ENCODE measurements around the gene PATJ. TPM values are rescaled to one million over a fixed set of nuclear protein-coding genes. Genes with fewer than 3 reads are reported as not detected.
A peak's percentile ranks its signal among the peaks of the same experiment; 100 is the strongest.

The PATJ gene
- total RNA-seq, 2 donors from 2014 or later = 74.3 to 81.7 TPM

DNA sequence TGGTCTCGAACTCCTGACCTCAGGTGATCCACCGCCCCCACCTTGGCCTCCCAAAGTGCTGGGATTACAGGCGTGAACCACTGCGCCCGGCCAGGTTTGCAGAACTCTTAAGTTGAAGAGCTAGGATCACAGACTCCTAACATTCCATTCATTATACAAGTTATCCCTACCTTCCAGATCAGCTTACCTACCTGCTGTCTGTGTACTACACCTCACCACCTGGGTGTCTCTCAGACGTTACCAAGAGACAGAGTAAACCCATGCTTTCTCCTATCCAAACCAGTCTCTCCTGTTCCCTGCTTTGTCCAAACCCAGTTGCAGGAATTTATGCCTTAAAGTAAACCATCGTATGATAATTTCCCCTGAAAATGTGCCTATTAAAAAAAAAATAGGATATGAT, 329.4 kb downstream of the PATJ start:
- 82 to 93% methylated on average over 5 to 7 of the region's 7 CpGs for WGBS, 2 experiments (ENCODE audit: insufficient coverage in 1 of 2, insufficient read length in 1 of 2)
- Histone ChIP-seq H3K27me3 (ENCODE audit: control insufficient read depth, insufficient read depth, low read length, poor library complexity, severe bottlenecking) (no peaks in the 10 kb centered on the region), H3K9ac (ENCODE audit: extremely low read depth, low read length, poor library complexity, severe bottlenecking) (no peak overlapping the region), H3K4me3 (ENCODE audit: low read length) (no peak overlapping the region), H3K9me3 (ENCODE audit: control insufficient read depth, low read length) (peaks cover 12% of the 10 kb centered on the region), H3K4me1 (ENCODE audit: control insufficient read depth, insufficient read depth, low read length) (no peaks in the 10 kb centered on the region), H3K27ac (ENCODE audit: low read depth, low read length) (no peak overlapping the region), H3K36me3 (ENCODE audit: control insufficient read depth, insufficient read depth, low read length) (peaks cover under 1% of the 10 kb centered on the region)
- no peaks in the 10 kb centered on the region for H3K27me3 Mint-ChIP-seq (ENCODE audit: insufficient read depth)
- H3K4me1 Mint-ChIP-seq = peaks cover 7% of the 10 kb centered on the region
- TF ChIP-seq, protein P1, sequence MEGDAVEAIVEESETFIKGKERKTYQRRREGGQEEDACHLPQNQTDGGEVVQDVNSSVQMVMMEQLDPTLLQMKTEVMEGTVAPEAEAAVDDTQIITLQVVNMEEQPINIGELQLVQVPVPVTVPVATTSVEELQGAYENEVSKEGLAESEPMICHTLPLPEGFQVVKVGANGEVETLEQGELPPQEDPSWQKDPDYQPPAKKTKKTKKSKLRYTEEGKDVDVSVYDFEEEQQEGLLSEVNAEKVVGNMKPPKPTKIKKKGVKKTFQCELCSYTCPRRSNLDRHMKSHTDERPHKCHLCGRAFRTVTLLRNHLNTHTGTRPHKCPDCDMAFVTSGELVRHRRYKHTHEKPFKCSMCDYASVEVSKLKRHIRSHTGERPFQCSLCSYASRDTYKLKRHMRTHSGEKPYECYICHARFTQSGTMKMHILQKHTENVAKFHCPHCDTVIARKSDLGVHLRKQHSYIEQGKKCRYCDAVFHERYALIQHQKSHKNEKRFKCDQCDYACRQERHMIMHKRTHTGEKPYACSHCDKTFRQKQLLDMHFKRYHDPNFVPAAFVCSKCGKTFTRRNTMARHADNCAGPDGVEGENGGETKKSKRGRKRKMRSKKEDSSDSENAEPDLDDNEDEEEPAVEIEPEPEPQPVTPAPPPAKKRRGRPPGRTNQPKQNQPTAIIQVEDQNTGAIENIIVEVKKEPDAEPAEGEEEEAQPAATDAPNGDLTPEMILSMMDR (conservative IDR thresholded peaks at IDR 0.05) = no peak
- peaks cover 14% of the 10 kb centered on the region for H3K9me3 Mint-ChIP-seq
- peaks cover 22% of the 10 kb centered on the region for H3K36me3 Mint-ChIP-seq (ENCODE audit: low read depth)
- no peak for DNase-seq
- no peak overlapping the region for H3K4me3 Mint-ChIP-seq
- H3K27ac Mint-ChIP-seq = peak overlapping the region; percentile 66

DNA sequence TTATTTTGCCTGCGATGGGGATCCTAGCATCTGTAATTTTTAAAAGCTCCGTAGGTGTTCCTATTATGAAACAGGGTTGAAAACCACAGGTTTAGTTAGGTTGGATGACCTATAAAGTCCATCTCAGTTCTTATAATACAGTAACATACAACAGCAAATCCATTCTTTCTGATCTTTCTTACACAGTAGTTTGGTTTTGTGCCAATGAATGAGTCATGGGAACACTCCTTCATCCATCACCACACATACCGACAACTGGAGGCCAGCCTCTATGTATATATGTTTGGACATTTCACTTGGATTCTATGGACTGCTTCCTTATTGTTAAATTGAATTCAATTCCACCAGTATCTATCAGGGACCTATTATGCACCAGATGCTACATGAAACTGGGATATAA, 334.0 kb downstream of the PATJ start:
- H3K4me1 ChIP-seq (ENCODE audit: control insufficient read depth, insufficient read depth, low read length) = no peaks in the 10 kb centered on the region
- no peak overlapping the region for H3K27ac ChIP-seq (ENCODE audit: low read depth, low read length)
- no peak overlapping the region for H3K4me3 ChIP-seq (ENCODE audit: low read length)
- H3K9me3 ChIP-seq (ENCODE audit: control insufficient read depth, low read length) = no peaks in the 10 kb centered on the region
- no peak for DNase-seq
- no peaks in the 10 kb centered on the region for H3K27me3 Mint-ChIP-seq (ENCODE audit: insufficient read depth)
- WGBS, 2 experiments (ENCODE audit: insufficient coverage in 1 of 2, insufficient read length in 1 of 2) = 88% methylated on average over 3 of the region's 3 CpGs; no CpG with 5 or more reads in 1 of the 2 experiments
- no peaks in the 10 kb centered on the region for H3K36me3 ChIP-seq (ENCODE audit: control insufficient read depth, insufficient read depth, low read length)
- no peaks in the 10 kb centered on the region for H3K9me3 Mint-ChIP-seq
- no peaks in the 10 kb centered on the region for H3K4me1 Mint-ChIP-seq
- H3K9ac ChIP-seq (ENCODE audit: extremely low read depth, low read length, poor library complexity, severe bottlenecking) = no peak overlapping the region
- no peak overlapping the region for H3K27ac Mint-ChIP-seq
- peaks cover 18% of the 10 kb centered on the region for H3K36me3 Mint-ChIP-seq (ENCODE audit: low read depth)
- TF ChIP-seq, protein P1 (conservative IDR thresholded peaks at IDR 0.05) = no peak
- H3K27me3 ChIP-seq (ENCODE audit: control insufficient read depth, insufficient read depth, low read length, poor library complexity, severe bottlenecking) = no peaks in the 10 kb centered on the region
- no peak overlapping the region for H3K4me3 Mint-ChIP-seq

DNA sequence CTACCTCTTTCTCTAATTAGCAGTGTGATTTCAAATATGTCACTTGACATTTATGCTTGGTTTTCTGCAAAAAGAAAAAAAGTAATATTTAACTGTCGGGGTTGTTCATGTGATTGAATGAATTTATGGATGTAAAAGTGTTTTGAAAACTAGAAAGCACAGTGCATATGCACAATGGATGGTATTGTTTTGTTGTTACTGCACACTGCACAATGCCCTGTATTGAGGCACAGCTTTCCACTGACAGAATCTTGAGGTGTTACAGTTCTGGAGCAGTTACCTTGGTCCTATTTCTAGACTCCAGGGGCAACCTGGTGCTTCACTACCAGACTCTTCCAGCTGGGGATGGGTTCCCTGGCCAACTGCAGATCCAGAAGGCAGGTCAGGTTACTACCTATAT, 335.5 kb downstream of the PATJ start:
- Mint-ChIP-seq H3K36me3 (ENCODE audit: low read depth) (peaks cover 18% of the 10 kb centered on the region), H3K9me3 (no peaks in the 10 kb centered on the region), H3K27ac (peak overlapping the region; percentile 39), H3K27me3 (ENCODE audit: insufficient read depth) (no peaks in the 10 kb centered on the region), H3K4me1 (no peaks in the 10 kb centered on the region), H3K4me3 (no peak overlapping the region)
- H3K27ac ChIP-seq (ENCODE audit: low read depth, low read length) = no peak overlapping the region
- no peak overlapping the region for H3K4me3 ChIP-seq (ENCODE audit: low read length)
- no peaks in the 10 kb centered on the region for H3K9me3 ChIP-seq (ENCODE audit: control insufficient read depth, low read length)
- WGBS, 2 experiments (ENCODE audit: insufficient coverage in 1 of 2, insufficient read length in 1 of 2) = 92 to 100% methylated on average over 1 of the region's 1 CpG
- H3K36me3 ChIP-seq (ENCODE audit: control insufficient read depth, insufficient read depth, low read length) = no peaks in the 10 kb centered on the region
- H3K27me3 ChIP-seq (ENCODE audit: control insufficient read depth, insufficient read depth, low read length, poor library complexity, severe bottlenecking) = no peaks in the 10 kb centered on the region
- no peak overlapping the region for H3K9ac ChIP-seq (ENCODE audit: extremely low read depth, low read length, poor library complexity, severe bottlenecking)
- no peak for DNase-seq
- no peaks in the 10 kb centered on the region for H3K4me1 ChIP-seq (ENCODE audit: control insufficient read depth, insufficient read depth, low read length)
- TF ChIP-seq, protein P1 (conservative IDR thresholded peaks at IDR 0.05) = no peak

Data from endodermal cell (in vitro differentiated cells).